Raji (cell line): ENCODE results near the gene ABI3BP.

Experiments
- POLR2A ChIP-seq: IDR thresholded peaks from 2 replicates; pipeline ENCODE4 v1.6.1; 2011; ENCODE audit warnings: low read depth, low read length, control low read depth; ENCODE audit not compliant: insufficient read depth

ABI3BP gene

GRCh38 chr3:100775226-100775625 is 218.0 kb downstream of the ABI3BP start:
- no peak for TF ChIP-seq POLR2A

GRCh38 chr3:100769693-100770092 is 223.5 kb downstream of the ABI3BP start:
- no peak for TF ChIP-seq POLR2A

GRCh38 chr3:100766069-100766468 is 227.2 kb downstream of the ABI3BP start:
- TF ChIP-seq POLR2A = no peak

GRCh38 chr3:100765437-100765975 is 227.7 kb downstream of the ABI3BP start:
- no peak for TF ChIP-seq POLR2A

GRCh38 chr3:100761951-100762350 is 231.3 kb downstream of the ABI3BP start:
- TF ChIP-seq POLR2A = no peak

- TF ChIP-seq POLR2A = no peak
Observed at GRCh38 chr3:100761211-100761942, 231.8 kb downstream of the ABI3BP start.

GRCh38 chr3:100760377-100760776 is 232.8 kb downstream of the ABI3BP start:
- no peak for TF ChIP-seq POLR2A

- no peak for TF ChIP-seq POLR2A
Observed at GRCh38 chr3:100759950-100760349, 233.3 kb downstream of the ABI3BP start.

GRCh38 chr3:100759159-100759558 is 234.1 kb downstream of the ABI3BP start:
- no peak for TF ChIP-seq POLR2A

GRCh38 chr3:100756441-100756840 is 236.8 kb downstream of the ABI3BP start:
- no peak for TF ChIP-seq POLR2A

- no peak for TF ChIP-seq POLR2A
Observed at GRCh38 chr3:100754563-100755334, 238.5 kb downstream of the ABI3BP start.

- TF ChIP-seq POLR2A = no peak
Observed at GRCh38 chr3:100753846-100754245, 239.4 kb downstream of the ABI3BP start.

- TF ChIP-seq POLR2A = no peak
Observed at GRCh38 chr3:100748967-100749366, 244.3 kb downstream of the ABI3BP start.

- no peak for TF ChIP-seq POLR2A
Observed at GRCh38 chr3:100748220-100748619, 245.0 kb downstream of the ABI3BP start.

- TF ChIP-seq POLR2A = no peak
Observed at GRCh38 chr3:100746092-100746491, 247.1 kb downstream of the ABI3BP start.

GRCh38 chr3:100745617-100746016 is 247.6 kb downstream of the ABI3BP start:
- TF ChIP-seq POLR2A = no peak

GRCh38 chr3:100744671-100745070 is 248.6 kb downstream of the ABI3BP start:
- TF ChIP-seq POLR2A = no peak

GRCh38 chr3:100743535-100743934 is 249.7 kb downstream of the ABI3BP start:
- no peak for TF ChIP-seq POLR2A
